ENCODE results near the gene RYR2. TPM values are rescaled to one million over a fixed set of nuclear protein-coding genes. Genes with fewer than 3 reads are reported as not detected.

RYR2 gene
- polyA plus RNA-seq, 2 of the 4 experiments (the other 2 are of a cell fraction): 0.06 TPM; not detected in 1

GRCh38 chr1:237191403-237191802 is 149.4 kb downstream of the RYR2 start:
- ChIA-PET CTCF (interaction anchor here (0.7 kb wide), 1 partner anchor 12 kb away, joined by 4 read pairs; no protein-coding TSS in a partner anchor), POLR2A (no interaction called here)
- H3K9me3 ChIP-seq: no peaks in the 10 kb centered on the region
- TF ChIP-seq EHMT2 (IDR thresholded peaks at IDR 0.05; ENCODE audit: low read depth) (no peak), NR3C1 (IDR thresholded peaks at IDR 0.05) (no peak), RARB (CRISPR knock-in tag; IDR thresholded peaks at IDR 0.05) (no peak), HEYL (CRISPR knock-in tag; IDR thresholded peaks at IDR 0.05) (no peak), JUN (IDR thresholded peaks at IDR 0.05) (no peak), EP300 (IDR thresholded peaks at IDR 0.05) (no peak), CBX2 (IDR thresholded peaks at IDR 0.05; ENCODE audit: borderline replicate concordance, low read depth) (no peak), CEBPB (IDR thresholded peaks at IDR 0.05) (no peak), PHF8 (IDR thresholded peaks at IDR 0.05; ENCODE audit: borderline replicate concordance, low read depth) (no peak), HOXA7 (CRISPR knock-in tag; IDR thresholded peaks at IDR 0.05) (no peak)
- TF ChIP-seq, protein P1, sequence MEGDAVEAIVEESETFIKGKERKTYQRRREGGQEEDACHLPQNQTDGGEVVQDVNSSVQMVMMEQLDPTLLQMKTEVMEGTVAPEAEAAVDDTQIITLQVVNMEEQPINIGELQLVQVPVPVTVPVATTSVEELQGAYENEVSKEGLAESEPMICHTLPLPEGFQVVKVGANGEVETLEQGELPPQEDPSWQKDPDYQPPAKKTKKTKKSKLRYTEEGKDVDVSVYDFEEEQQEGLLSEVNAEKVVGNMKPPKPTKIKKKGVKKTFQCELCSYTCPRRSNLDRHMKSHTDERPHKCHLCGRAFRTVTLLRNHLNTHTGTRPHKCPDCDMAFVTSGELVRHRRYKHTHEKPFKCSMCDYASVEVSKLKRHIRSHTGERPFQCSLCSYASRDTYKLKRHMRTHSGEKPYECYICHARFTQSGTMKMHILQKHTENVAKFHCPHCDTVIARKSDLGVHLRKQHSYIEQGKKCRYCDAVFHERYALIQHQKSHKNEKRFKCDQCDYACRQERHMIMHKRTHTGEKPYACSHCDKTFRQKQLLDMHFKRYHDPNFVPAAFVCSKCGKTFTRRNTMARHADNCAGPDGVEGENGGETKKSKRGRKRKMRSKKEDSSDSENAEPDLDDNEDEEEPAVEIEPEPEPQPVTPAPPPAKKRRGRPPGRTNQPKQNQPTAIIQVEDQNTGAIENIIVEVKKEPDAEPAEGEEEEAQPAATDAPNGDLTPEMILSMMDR (IDR thresholded peaks at IDR 0.05): no peak
- TF ChIP-seq, protein P2, sequence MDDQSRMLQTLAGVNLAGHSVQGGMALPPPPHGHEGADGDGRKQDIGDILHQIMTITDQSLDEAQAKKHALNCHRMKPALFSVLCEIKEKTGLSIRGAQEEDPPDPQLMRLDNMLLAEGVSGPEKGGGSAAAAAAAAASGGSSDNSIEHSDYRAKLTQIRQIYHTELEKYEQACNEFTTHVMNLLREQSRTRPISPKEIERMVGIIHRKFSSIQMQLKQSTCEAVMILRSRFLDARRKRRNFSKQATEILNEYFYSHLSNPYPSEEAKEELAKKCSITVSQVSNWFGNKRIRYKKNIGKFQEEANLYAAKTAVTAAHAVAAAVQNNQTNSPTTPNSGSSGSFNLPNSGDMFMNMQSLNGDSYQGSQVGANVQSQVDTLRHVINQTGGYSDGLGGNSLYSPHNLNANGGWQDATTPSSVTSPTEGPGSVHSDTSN (IDR thresholded peaks at IDR 0.05): no peak
- H3K4me3 ChIP-seq: no peak overlapping the region
- H3K27ac ChIP-seq: no peak overlapping the region
- no peaks in the 10 kb centered on the region for H3K4me1 ChIP-seq
- WGBS (ENCODE audit: missing lambda C conversion rate): 57% methylated on average over 9 of the region's 9 CpGs
- ATAC-seq (no peak), FAIRE-seq (no peak), DNase-seq (ENCODE audit: low read depth in 1 of 2, low spot score in 1 of 2) (no peak)
- no peak overlapping the region for H3K4me2 ChIP-seq

- FAIRE-seq: no peak
Observed at GRCh38 chr1:237197470-237198425, 155.8 kb downstream of the RYR2 start.

More at GRCh38 chr1:237197470-237198425, 155.8 kb downstream of the RYR2 start:
- Histone ChIP-seq H3K4me3 (no peak overlapping the region), H3K27ac (no peak overlapping the region), H3K4me1 (no peaks in the 10 kb centered on the region), H3K4me2 (no peak overlapping the region), H3K9me3 (no peaks in the 10 kb centered on the region)
- ChIA-PET POLR2A (no interaction called here), CTCF (no interaction called here)
- 35% methylated on average over 7 of the region's 7 CpGs for WGBS (ENCODE audit: missing lambda C conversion rate)
- no peak for TF ChIP-seq CEBPB (IDR thresholded peaks at IDR 0.05)
- TF ChIP-seq MAX (IDR thresholded peaks at IDR 0.05): no peak
- TF ChIP-seq MAZ (IDR thresholded peaks at IDR 0.05; ENCODE audit: borderline replicate concordance, low read depth, low read length): no peak
- TF ChIP-seq NFE2L2 (conservative IDR thresholded peaks at IDR 0.05; ENCODE audit: low read length): no peak
- no peak for TF ChIP-seq HOXB5 (CRISPR knock-in tag; IDR thresholded peaks at IDR 0.05)
- TF ChIP-seq, protein P3, sequence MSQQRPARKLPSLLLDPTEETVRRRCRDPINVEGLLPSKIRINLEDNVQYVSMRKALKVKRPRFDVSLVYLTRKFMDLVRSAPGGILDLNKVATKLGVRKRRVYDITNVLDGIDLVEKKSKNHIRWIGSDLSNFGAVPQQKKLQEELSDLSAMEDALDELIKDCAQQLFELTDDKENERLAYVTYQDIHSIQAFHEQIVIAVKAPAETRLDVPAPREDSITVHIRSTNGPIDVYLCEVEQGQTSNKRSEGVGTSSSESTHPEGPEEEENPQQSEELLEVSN (IDR thresholded peaks at IDR 0.05; ENCODE audit: borderline replicate concordance, low read depth): no peak
- TF ChIP-seq JUN (IDR thresholded peaks at IDR 0.05): no peak
- no peak for TF ChIP-seq HMGXB4 (CRISPR knock-in tag; IDR thresholded peaks at IDR 0.05; ENCODE audit: borderline replicate concordance)
- no peak for TF ChIP-seq ZC3H11A (IDR thresholded peaks at IDR 0.05)
- no peak for TF ChIP-seq NR3C1 (IDR thresholded peaks at IDR 0.05)
- TF ChIP-seq ZSCAN20 (CRISPR knock-in tag; IDR thresholded peaks at IDR 0.05): no peak
- no peak for TF ChIP-seq BCL3 (IDR thresholded peaks at IDR 0.05)
- TF ChIP-seq POLR2A (IDR thresholded peaks at IDR 0.05; ENCODE audit: low read length): no peak
- no peak for TF ChIP-seq JUNB (IDR thresholded peaks at IDR 0.05)
- no peak for TF ChIP-seq EHF (CRISPR knock-in tag; IDR thresholded peaks at IDR 0.05)
- no peak for TF ChIP-seq SREBF2 (IDR thresholded peaks at IDR 0.05)
- TF ChIP-seq HOXA7 (CRISPR knock-in tag; IDR thresholded peaks at IDR 0.05): no peak
- ATAC-seq (0 out of 6 replicates have a peak, but pooled peaks of 1 of the 2 experiments have one; percentile 33), DNase-seq (ENCODE audit: low read depth in 1 of 2, low spot score in 1 of 2) (no peak)

All from A549 (cell line).